Skeletal muscle satellite cell (primary cell): ENCODE results near the gene GZF1. TPM values are rescaled to one million over a fixed set of nuclear protein-coding genes. Genes with fewer than 3 reads are reported as not detected.

Source experiments
- H3K27me3 ChIP-seq: 2 replicates; pipeline ENCODE4 v1.7.0; 2013; ENCODE audit warnings: low read length; ENCODE audit not compliant: control insufficient read depth, insufficient read depth
- H3K36me3 ChIP-seq: 2 replicates; pipeline ENCODE4 v1.7.0; 2013; ENCODE audit warnings: mild to moderate bottlenecking, control low read depth, low read length; ENCODE audit not compliant: insufficient read depth
- H3K4me1 ChIP-seq: 2 replicates; pipeline ENCODE4 v1.7.0; 2013; ENCODE audit warnings: low read length; ENCODE audit not compliant: control insufficient read depth, insufficient read depth
- H3K4me2 ChIP-seq: 2 replicates; pipeline ENCODE4 v1.7.0; 2013; ENCODE audit warnings: mild to moderate bottlenecking, low read length
- H3K4me3 ChIP-seq: 2 replicates; pipeline ENCODE4 v1.7.0; 2013; ENCODE audit warnings: low read length
- H3K9ac ChIP-seq: 2 replicates; pipeline ENCODE4 v1.7.0; 2013; ENCODE audit warnings: mild to moderate bottlenecking, low read depth, low read length, moderate library complexity
- H3K9me3 ChIP-seq: replicated peaks from 2 replicates; pipeline ENCODE4 v1.7.0; 2013; ENCODE audit warnings: mild to moderate bottlenecking, control low read depth, low read length
- small RNA-seq: library from RNA; depleted of rRNA; stranded (forward); fragments of <200 nt; gene quantifications from one replicate; pipeline ENCODE3, GENCODE V24; 2012

Gene GZF1

DNA sequence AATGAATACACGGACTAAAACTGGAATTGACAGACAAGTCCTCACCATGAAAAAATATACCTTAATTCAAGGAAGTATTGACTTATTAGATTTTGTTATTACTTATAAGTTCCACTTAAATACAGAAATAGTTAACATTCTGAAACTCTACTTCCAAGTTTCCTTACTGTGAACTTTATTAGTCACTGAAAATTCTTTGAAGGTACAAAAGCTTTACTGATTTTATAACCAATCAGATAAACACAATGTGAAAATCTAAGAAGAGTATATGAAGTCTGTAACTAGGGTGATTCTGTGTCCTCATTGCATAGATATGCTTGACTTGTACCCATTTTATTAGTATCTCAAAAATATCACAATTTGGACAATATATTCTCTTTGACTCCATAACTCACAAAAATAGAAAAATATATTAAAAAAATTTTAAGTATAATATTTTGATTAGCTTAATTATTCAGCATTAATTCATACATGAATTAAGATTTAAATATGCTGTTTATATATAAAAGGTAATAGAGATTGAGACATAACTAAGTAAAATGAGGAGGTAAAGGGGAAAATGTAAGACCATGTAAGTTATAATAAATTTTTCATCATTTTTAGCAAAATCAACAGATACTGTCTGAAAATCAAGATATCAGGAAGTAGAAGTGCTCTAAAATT, 52.7 kb downstream of the GZF1 start:
- no peaks in the 10 kb centered on the region for H3K9me3 ChIP-seq
- H3K9ac ChIP-seq: no peak overlapping the region
- H3K4me1 ChIP-seq: peaks cover 14% of the 10 kb centered on the region
- no peaks in the 10 kb centered on the region for H3K36me3 ChIP-seq
- no peak overlapping the region for H3K4me2 ChIP-seq
- H3K27me3 ChIP-seq: no peaks in the 10 kb centered on the region
- no peak overlapping the region for H3K4me3 ChIP-seq

DNA sequence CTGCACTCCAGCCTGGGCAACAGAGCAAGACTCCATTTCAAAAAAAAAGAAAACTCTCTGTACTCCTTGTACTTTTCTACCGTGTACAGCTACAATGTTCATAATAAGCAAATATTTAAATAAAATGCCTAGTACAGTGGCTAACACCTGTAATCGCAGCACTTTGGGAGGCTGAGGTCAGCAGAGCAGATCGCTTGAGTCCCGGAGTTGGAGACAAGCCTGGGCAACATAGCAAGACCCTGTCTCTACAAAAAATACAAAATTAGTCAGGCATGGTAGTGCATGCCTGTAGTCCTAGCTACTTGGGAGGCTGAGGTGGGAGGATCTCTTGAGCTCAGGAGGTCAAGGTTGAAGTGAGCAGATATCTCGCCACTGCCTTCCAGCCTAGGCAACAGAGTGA, 53.6 kb downstream of the GZF1 start:
- no peaks in the 10 kb centered on the region for H3K27me3 ChIP-seq
- peaks cover 14% of the 10 kb centered on the region for H3K4me1 ChIP-seq
- H3K36me3 ChIP-seq: no peaks in the 10 kb centered on the region
- H3K4me3 ChIP-seq: no peak overlapping the region
- H3K9me3 ChIP-seq: no peaks in the 10 kb centered on the region
- H3K9ac ChIP-seq: no peak overlapping the region
- no peak overlapping the region for H3K4me2 ChIP-seq

DNA sequence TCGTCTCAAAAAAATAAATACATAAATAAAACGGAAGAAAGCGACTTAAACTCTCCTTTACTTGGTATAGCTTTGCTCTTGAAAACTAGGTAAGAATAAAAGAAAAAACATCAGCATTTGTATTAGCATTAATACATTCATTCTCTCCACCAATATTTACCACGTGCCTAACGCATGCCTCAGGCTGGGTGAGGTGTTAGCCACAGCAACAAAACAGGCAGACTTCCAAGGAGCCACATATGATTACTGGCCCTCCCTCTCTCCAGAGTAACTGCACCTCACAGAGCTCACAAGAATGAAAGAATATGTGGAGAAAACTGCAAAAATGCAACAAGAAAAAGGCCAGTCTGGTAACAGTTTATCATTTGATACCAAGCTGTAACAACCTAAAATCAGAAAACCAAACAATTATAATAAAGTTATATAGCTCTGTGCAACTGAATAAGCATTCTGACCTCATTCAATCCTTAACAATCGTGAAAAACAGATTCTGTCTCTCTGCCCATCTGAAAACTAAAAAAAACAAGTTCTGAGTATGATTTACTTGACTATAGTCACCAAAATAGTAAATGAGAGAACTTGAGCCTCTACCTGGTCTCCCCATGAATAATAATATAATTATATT, 54.1 kb downstream of the GZF1 start:
- H3K9me3 ChIP-seq: no peaks in the 10 kb centered on the region
- peaks cover 14% of the 10 kb centered on the region for H3K4me1 ChIP-seq
- H3K4me3 ChIP-seq: no peak overlapping the region
- H3K9ac ChIP-seq: no peak overlapping the region
- no peak overlapping the region for H3K4me2 ChIP-seq
- H3K36me3 ChIP-seq: no peaks in the 10 kb centered on the region
- H3K27me3 ChIP-seq: no peaks in the 10 kb centered on the region

GRCh38 chr20:23417861-23418260, 55.9 kb downstream of the GZF1 start:
- peaks cover 11% of the 10 kb centered on the region for H3K4me1 ChIP-seq
- H3K9me3 ChIP-seq: no peaks in the 10 kb centered on the region
- H3K4me3 ChIP-seq: no peak overlapping the region
- H3K4me2 ChIP-seq: no peak overlapping the region
- no peak overlapping the region for H3K9ac ChIP-seq
- no peaks in the 10 kb centered on the region for H3K27me3 ChIP-seq
- no peaks in the 10 kb centered on the region for H3K36me3 ChIP-seq

GRCh38 chr20:23419657-23419994, 57.6 kb downstream of the GZF1 start:
- Histone ChIP-seq H3K4me1 (peaks cover 11% of the 10 kb centered on the region), H3K4me2 (peak overlapping the region; percentile 83), H3K36me3 (no peaks in the 10 kb centered on the region), H3K4me3 (peak overlapping the region; percentile 99), H3K9me3 (no peaks in the 10 kb centered on the region), H3K9ac (peak overlapping the region; percentile 94), H3K27me3 (no peaks in the 10 kb centered on the region)

DNA sequence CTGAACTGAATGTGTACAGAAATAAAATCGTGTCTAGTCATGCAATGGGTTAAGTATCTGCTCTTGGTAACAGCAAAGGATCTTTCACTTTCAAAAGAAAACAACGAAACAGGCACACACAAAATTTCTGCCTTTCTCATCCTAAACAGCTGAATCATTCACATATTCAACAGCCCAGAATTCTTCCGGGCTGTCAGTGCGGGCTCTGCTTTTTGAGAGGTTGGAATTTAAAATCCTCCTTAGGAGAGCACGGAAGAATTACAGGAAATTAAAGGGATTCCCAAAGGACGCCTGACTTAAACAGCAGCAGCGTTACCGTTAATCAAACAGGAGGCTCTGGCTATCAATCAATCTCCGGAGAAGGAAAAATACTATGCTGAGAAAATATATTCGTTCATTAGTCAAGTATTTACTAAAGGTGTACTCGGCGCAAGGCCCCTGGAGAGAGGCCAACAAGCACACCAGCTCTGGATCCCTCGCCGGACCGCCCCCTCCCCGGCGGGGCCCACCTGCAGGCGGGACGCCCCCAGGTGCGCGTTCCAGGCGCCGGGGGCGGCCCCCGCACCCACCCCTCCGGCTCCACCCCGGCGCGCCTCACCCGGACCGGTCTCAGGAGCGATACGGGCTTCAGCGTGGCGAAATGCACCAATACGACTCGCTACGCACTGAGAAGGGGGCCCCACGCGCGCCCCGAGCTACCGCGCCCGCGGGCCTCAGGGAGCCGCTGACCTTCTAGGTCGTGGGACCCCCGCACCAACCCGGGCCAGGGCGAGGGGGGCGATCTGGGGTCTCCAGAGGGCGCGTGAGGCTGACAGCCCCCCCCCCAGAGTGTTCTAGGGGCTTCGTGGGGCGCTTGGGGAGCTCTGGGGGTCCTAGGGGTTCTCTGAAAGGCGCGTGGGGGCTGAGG, 58.3 kb downstream of the GZF1 start:
- H3K4me1 ChIP-seq: peaks cover 11% of the 10 kb centered on the region
- H3K4me2 ChIP-seq: peak overlapping the region; percentile 83
- no peaks in the 10 kb centered on the region for H3K36me3 ChIP-seq
- H3K9me3 ChIP-seq: no peaks in the 10 kb centered on the region
- H3K4me3 ChIP-seq: peak overlapping the region; percentile 99
- H3K9ac ChIP-seq: peak overlapping the region; percentile 94
- peaks cover 6% of the 10 kb centered on the region for H3K27me3 ChIP-seq

GRCh38 chr20:23420943-23421931, 59.3 kb downstream of the GZF1 start, which contains the start of gene NAPB:
NAPB (minus strand) TSS chr20:23421488; CDS start chr20:23421402, 86 bp downstream.
- Histone ChIP-seq H3K36me3 (no peaks in the 10 kb centered on the region), H3K9ac (peak within 1 kb of the TSS; percentile 94), H3K27me3 (peaks cover 9% of the 10 kb centered on the region), H3K9me3 (no peaks in the 10 kb centered on the region), H3K4me1 (peaks cover 11% of the 10 kb centered on the region), H3K4me3 (peak within 1 kb of the TSS; percentile 99), H3K4me2 (peak within 1 kb of the TSS; percentile 83)

Small RNAs within 50 kb of the gene (small RNA-seq; reads per million reads assigned to genes)
- not detected for gene RNA5SP479
